IPS-18a (cell line): Measurements from ENCODE around the gene DNM3.

ENCODE experiments used
- H3K27ac ChIP-seq: one replicate; pipeline ENCODE4 v1.5.1; 2013; ENCODE audit warnings: low read length
- H3K27me3 ChIP-seq: one replicate; pipeline ENCODE4 v1.6.1; 2013; ENCODE audit warnings: mild to moderate bottlenecking, low read length; ENCODE audit not compliant: control insufficient read depth, insufficient read depth
- H3K36me3 ChIP-seq: one replicate; pipeline ENCODE4 v1.6.1; 2013; ENCODE audit warnings: low read depth, low read length; ENCODE audit not compliant: control insufficient read depth
- H3K4me1 ChIP-seq: one replicate; pipeline ENCODE4 v1.6.1; 2013; ENCODE audit warnings: low read depth, low read length; ENCODE audit not compliant: control insufficient read depth
- H3K4me3 ChIP-seq: one replicate; pipeline ENCODE4 v1.5.1; 2013; ENCODE audit warnings: low read length
- H3K9ac ChIP-seq: one replicate; pipeline ENCODE4 v1.6.1; 2013; ENCODE audit warnings: mild to moderate bottlenecking, low read length, moderate library complexity
- H3K9me3 ChIP-seq: one replicate; pipeline ENCODE4 v1.6.1; 2013; ENCODE audit warnings: low read depth, low read length; ENCODE audit not compliant: control insufficient read depth

The DNM3 gene

DNA sequence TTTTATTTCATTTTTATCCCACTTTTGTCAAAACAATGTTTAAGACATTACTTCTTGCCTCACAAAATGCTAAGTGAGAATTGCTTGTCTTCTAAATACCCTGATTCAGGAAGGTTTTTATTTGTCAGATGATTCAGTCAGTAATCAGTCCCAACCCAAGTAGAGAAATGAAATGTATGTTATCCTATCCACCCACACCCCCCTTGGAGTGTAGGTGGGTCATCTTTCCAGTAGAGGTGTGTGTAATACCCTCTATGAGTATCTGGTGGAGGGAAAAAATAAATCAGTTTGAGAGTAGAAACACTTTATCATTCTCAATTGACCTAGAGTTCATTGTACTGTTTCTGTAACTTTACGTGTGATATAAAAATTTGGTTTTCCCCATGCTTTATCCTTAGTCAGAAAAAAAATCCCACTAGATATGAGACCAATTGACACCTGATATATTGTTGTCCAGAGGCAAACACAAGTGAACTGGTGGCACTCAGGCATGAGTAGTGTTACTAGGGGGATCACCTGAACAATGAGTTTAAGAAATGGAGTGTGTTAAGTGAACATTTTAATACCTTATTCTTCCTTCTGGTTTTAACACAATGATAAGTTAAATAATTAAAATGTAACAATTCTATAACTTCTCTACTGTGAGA lies 425.4 kb downstream of the DNM3 start:
- H3K27ac ChIP-seq: no peak overlapping the region
- no peak overlapping the region for H3K4me3 ChIP-seq
- no peaks in the 10 kb centered on the region for H3K27me3 ChIP-seq
- no peaks in the 10 kb centered on the region for H3K9me3 ChIP-seq
- no peak overlapping the region for H3K9ac ChIP-seq
- peaks cover 9% of the 10 kb centered on the region for H3K4me1 ChIP-seq
- no peaks in the 10 kb centered on the region for H3K36me3 ChIP-seq

- H3K27me3 ChIP-seq: no peaks in the 10 kb centered on the region
- no peak overlapping the region for H3K9ac ChIP-seq
- H3K4me1 ChIP-seq: peaks cover 9% of the 10 kb centered on the region
- no peaks in the 10 kb centered on the region for H3K36me3 ChIP-seq
- H3K9me3 ChIP-seq: no peaks in the 10 kb centered on the region
- no peak overlapping the region for H3K27ac ChIP-seq
- no peak overlapping the region for H3K4me3 ChIP-seq
Measured at GRCh38 chr1:172268237-172268636, 426.9 kb downstream of the DNM3 start.

DNA sequence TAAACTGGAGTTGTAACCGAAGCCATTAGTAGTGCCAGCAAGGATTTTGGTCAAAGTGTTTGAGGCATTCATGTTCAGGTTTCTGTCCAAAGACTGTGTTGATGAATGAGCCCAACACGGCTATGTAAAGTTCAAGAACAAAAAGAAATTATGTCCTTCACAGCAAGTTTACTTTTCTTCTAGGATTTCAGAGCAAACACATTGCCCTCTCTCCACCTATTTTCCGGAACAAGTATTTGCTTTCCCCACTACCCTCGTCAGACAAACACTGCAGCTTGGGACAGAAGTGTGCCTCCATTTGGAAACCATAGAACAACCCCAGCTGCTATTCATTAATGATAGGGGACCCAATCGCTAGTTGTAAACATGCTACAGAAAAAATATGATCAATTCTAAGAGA lies 427.8 kb downstream of the DNM3 start:
- no peaks in the 10 kb centered on the region for H3K36me3 ChIP-seq
- no peak overlapping the region for H3K9ac ChIP-seq
- no peak overlapping the region for H3K4me3 ChIP-seq
- no peaks in the 10 kb centered on the region for H3K9me3 ChIP-seq
- no peaks in the 10 kb centered on the region for H3K27me3 ChIP-seq
- H3K4me1 ChIP-seq: peaks cover 9% of the 10 kb centered on the region
- no peak overlapping the region for H3K27ac ChIP-seq

DNA sequence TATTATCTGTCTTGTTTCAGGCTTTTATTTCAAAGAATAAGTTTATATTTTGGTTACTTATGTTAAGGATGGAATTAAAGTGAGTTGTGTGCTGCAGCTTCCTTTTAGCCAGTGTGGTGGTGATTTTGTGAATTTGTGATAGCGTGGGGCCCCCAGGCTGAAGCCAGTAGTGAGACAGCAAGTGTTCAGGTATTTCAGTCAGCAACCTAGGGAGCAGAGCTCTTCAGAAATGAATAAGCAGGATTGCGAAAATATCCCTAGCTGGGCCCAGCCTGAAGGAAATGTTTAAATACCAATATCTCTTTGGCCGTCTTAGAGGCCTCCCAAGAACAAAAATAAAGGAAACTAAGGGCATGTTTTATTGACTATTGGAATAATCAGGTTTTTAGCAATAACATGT lies 428.3 kb downstream of the DNM3 start:
- Histone ChIP-seq H3K4me1 (peaks cover 9% of the 10 kb centered on the region), H3K36me3 (no peaks in the 10 kb centered on the region), H3K27ac (no peak overlapping the region), H3K27me3 (no peaks in the 10 kb centered on the region), H3K4me3 (no peak overlapping the region), H3K9me3 (no peaks in the 10 kb centered on the region), H3K9ac (no peak overlapping the region)

DNA sequence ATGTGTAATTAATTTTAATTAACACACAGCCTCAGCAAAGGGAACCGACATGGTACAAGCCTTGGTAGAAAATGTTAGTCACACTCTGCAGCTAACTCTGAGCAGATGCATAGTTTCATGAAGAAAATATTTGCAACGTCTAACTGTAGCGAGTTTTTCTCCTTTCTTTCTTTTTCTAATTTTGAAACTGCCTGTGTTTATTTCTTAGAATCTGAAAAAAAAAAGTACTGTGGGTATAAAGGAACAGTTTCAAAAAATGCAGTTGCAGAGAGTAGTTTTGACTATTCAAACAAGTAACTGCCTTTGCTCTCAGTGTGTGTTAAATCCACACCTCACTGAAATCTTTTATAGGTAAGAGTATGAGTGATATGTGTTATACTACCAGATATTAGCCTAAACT lies 429.3 kb downstream of the DNM3 start:
- no peak overlapping the region for H3K4me3 ChIP-seq
- H3K27me3 ChIP-seq: no peaks in the 10 kb centered on the region
- peak overlapping the region; percentile 7 for H3K27ac ChIP-seq
- H3K4me1 ChIP-seq: peaks cover 9% of the 10 kb centered on the region
- H3K9me3 ChIP-seq: no peaks in the 10 kb centered on the region
- no peak overlapping the region for H3K9ac ChIP-seq
- H3K36me3 ChIP-seq: no peaks in the 10 kb centered on the region

DNA sequence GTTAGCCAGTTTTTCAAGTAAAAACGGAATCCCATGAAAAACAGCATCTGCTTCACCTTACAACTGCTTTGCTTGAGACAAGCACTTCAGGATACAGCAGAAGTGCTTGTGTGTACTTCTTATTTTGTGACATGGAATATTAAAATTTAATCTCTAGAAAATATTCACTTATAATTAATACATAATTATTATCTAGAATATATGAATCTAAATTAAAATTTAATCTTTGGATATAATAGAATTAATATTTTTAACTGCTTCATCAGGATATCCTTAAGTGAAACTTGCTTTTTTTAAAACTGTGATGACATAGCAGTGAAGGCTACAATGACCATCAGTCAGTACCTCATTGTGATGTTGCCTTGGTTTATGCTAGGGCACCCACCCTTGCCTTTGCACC lies 430.8 kb downstream of the DNM3 start:
- no peak overlapping the region for H3K4me3 ChIP-seq
- H3K9ac ChIP-seq: no peak overlapping the region
- H3K27ac ChIP-seq: no peak overlapping the region
- peaks cover 12% of the 10 kb centered on the region for H3K4me1 ChIP-seq
- no peaks in the 10 kb centered on the region for H3K9me3 ChIP-seq
- H3K27me3 ChIP-seq: peaks cover 6% of the 10 kb centered on the region
- no peaks in the 10 kb centered on the region for H3K36me3 ChIP-seq

- H3K27me3 ChIP-seq: peaks cover 15% of the 10 kb centered on the region
- H3K9ac ChIP-seq: no peak overlapping the region
- H3K9me3 ChIP-seq: no peaks in the 10 kb centered on the region
- H3K27ac ChIP-seq: no peak overlapping the region
- H3K36me3 ChIP-seq: no peaks in the 10 kb centered on the region
- H3K4me3 ChIP-seq: no peak overlapping the region
- peaks cover 29% of the 10 kb centered on the region for H3K4me1 ChIP-seq
Measured at GRCh38 chr1:172273647-172274396, 432.5 kb downstream of the DNM3 start.

- Histone ChIP-seq H3K9me3 (no peaks in the 10 kb centered on the region), H3K27me3 (peaks cover 29% of the 10 kb centered on the region), H3K4me1 (peaks cover 36% of the 10 kb centered on the region), H3K9ac (no peak overlapping the region), H3K4me3 (no peak overlapping the region), H3K27ac (no peak overlapping the region), H3K36me3 (no peaks in the 10 kb centered on the region)
Measured at GRCh38 chr1:172275478-172275877, 434.2 kb downstream of the DNM3 start.

GRCh38 chr1:172276120-172276818 lies 435.0 kb downstream of the DNM3 start:
- no peak overlapping the region for H3K9ac ChIP-seq
- H3K4me1 ChIP-seq: peaks cover 36% of the 10 kb centered on the region
- no peaks in the 10 kb centered on the region for H3K9me3 ChIP-seq
- H3K27ac ChIP-seq: no peak overlapping the region
- H3K27me3 ChIP-seq: peaks cover 34% of the 10 kb centered on the region
- no peaks in the 10 kb centered on the region for H3K36me3 ChIP-seq
- no peak overlapping the region for H3K4me3 ChIP-seq

DNA sequence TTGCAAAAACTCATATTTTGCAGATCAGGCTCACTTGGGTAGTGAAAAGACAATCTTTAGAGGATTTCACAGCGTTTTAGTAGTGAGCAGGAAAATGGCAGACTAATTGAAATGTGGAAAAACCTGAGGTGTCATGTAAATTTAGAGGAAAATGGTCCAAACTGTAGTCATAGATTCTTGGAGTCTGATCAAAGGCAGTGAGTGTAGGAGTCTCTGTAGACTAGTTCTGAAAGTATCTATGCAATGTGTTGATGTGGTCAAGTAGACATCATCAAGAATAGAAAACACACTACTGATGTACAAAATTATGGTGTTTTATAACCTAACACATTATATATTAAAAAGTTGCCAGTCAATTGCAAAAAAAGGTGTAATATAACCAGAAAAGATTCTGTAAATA lies 436.0 kb downstream of the DNM3 start:
- H3K4me3 ChIP-seq: no peak overlapping the region
- no peaks in the 10 kb centered on the region for H3K9me3 ChIP-seq
- H3K27ac ChIP-seq: no peak overlapping the region
- peaks cover 34% of the 10 kb centered on the region for H3K27me3 ChIP-seq
- H3K9ac ChIP-seq: no peak overlapping the region
- H3K4me1 ChIP-seq: peaks cover 36% of the 10 kb centered on the region
- no peaks in the 10 kb centered on the region for H3K36me3 ChIP-seq

- Histone ChIP-seq H3K4me1 (peaks cover 36% of the 10 kb centered on the region), H3K36me3 (no peaks in the 10 kb centered on the region), H3K9ac (no peak overlapping the region), H3K27me3 (peaks cover 34% of the 10 kb centered on the region), H3K27ac (no peak overlapping the region), H3K9me3 (no peaks in the 10 kb centered on the region), H3K4me3 (peak overlapping the region; percentile 15)
Measured at GRCh38 chr1:172277989-172278388, 436.7 kb downstream of the DNM3 start.
